HG03045 (cell line): Measurements from ENCODE around the gene SLC7A1.
A peak's percentile ranks its signal among the peaks of the same experiment; 100 is the strongest.

ENCODE experiments used
- ATAC-seq: cut with Tn5 transposase; IDR thresholded peaks from one replicate; pipeline ENCODE4 v1.9.1; 2021; ENCODE audit warnings: mild to moderate bottlenecking, moderate library complexity; ENCODE audit not compliant: unreplicated experiment

The SLC7A1 gene

DNA sequence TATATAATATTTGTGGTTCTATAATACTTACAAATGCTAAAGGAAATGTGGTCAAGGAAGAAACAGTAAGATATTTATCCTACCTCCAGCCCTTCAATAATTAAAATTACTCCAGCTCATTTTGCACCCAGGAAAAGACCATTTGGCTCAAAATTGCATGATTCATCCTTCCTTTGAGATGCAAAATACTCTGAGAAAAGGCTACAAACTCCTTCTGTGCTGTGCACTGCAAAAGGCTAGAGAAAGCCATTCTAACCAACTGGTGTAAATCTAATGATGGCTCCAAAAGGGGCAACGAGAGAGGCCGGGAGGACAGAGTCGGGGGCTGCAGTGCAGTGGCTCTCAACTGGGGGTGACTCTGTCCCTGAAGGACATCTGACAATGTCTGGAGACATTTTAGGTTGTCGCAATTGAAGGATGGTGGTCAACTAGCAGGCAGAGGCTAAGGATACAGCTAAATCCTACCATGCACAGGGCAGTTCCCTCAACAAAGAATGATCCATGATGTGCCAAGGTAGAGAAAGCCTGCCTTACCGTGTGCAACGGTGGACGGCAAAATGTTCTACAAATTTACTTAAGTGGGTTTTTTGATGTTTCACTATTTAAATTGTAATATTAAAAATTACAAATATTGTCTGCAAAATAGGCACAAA lies 32.6 kb downstream of the SLC7A1 start:
- no peak for ATAC-seq

DNA sequence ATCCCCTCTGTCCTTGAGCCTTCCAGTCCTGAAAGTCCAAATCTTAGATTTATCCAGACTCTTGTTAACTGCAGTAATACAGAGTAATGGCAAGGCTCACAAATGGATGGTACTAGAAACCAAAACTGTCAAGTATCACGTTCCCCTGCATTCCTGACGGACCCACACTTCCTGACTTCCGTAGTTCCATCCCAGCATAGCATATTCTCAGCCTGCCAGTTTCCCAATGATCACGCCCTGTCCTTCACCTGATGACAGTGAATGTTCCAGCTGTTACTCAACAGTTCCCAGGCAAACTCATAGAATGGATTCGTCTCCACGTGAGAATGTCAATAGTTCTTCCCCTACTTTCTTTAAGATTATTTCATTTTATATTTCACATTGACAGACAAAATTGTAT lies 33.6 kb downstream of the SLC7A1 start:
- no peak for ATAC-seq

DNA sequence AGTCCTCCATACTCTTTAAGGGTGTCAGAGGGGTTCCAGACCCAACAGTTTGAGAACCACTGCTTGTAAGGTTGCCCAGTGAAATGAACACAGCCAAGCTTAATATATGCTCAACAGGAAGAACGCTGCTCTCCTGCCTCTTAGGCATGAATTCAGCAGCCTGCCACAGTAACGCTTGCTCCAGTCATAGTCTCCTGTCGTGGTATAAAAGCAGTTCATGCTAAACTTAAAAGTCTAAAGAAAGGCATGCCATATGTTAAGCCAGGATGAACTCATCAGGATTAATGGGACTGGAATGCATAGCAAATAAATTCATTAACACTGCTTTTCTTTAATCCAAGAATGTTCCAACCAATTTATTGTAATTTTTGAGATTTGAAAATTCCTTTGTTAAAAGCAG lies 38.7 kb downstream of the SLC7A1 start:
- ATAC-seq, result no peak

DNA sequence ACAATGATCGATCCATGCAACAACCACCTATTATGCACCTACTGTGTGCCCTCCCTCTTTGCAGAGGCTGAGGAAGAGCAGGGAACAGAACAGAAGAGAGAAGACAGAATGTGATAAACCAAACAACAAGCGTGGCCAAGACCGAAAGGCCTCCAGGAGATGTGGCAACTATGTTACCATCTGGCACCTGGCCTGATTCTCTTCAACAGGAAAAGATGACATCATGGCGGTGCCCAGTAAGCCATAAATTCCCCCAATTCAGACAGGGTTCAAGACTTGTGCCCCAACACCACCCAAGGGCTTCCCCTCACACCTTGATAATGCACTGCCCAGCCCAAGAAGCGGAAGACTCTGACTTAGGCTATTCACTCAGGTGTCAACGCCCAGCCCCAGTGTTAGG lies 44.3 kb downstream of the SLC7A1 start:
- ATAC-seq, result no peak

DNA sequence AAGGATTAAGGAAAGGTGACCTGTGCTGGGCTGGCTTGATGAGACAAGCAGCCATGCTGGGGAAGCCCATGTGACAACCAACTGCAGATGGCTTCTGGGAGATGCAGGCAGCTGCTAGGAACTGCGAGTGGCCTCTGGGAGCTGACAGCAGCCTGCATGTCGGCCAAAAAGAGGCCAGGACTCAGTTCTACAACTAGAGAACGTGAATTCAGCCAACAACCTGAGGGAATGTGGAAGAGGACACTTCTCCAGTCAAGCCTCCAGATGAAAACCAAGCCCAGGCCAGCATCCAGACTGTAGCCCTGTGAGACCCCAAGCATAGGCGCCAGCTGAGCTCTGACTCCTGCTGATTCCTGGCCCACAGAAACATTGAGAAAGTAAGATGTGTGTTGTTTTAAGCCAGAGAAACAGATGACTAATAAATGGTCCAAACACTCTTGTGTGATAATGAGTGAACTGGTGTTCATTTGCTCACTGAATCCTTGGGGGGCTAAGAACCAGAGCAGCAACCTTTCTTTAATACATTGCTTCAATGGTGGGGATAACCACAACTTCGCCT lies 45.0 kb downstream of the SLC7A1 start:
- no peak for ATAC-seq

DNA sequence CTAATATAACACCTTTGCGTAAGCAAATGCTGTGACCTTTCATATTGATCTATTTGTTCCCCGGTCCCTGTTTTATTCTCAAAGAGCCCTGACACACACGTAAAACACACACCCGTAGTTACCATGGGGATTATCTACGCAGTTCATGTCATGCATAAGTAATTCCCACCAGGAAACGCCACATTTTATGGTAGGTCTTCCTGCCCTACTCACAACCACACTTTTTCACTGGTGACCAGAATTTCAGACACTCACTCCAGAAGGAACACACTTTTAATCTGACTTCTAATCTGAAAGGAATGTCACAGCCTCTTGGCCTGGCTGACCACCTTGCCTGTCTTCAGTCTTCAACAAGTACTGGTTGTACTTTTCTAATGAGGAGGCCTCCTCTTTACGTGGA lies 46.8 kb downstream of the SLC7A1 start:
- ATAC-seq, result no peak

DNA sequence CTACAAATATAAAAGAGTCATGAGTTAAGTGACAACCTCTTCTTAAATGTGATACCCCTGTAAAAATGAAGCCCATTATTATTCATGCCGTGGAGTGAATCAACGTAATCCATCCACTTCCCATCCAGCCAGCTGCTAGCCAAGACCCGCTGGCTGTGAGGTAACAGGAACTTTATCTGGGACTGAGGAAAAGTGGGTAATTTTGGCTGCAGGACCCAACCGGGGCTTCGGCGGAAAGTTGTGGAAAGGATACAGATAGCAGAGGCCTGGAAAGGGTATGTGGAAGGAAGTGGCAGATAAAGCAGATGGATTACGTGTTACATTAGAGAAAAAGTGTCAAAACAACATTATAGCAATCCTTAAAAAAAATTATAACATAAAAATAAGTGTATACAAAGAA lies 48.3 kb downstream of the SLC7A1 start:
- no peak for ATAC-seq

DNA sequence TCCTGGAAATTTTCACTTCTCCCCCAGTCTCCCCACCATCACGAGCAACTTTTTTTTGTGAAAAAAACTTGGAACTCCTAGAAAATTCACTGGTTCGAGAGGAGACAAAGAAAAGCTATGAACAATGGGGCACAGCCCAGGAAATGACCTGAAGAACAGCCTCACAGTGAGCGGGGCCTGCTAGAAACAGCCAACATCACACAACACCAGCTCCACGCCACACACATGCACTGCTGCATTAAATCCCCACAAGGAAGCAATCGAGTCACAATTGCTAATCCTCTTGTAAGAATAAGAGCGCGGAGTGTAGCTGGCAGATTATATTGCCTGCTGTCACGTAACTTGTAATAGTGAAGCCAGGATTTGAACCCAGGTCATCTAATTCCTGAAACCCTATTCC lies 48.8 kb downstream of the SLC7A1 start:
- no peak for ATAC-seq

DNA sequence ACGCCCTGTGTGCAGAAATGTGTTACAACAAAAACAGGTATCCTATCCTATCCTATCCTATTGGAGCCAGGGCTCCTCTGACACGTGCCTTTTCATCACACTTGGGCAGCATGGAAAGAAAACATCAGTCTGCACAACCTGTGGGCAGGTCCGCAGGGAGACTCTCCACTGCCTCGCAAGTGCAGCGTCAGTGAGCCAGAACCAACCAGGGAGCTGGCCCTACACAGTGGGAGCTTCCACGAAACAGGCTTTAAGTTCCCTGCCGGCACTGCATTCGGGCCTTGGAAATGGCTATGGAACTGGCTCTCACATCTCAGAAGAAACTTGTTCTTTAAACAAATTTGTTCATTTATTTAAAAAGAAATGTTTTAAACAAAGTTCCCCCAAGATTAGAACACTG lies 49.5 kb downstream of the SLC7A1 start:
- no peak for ATAC-seq

DNA sequence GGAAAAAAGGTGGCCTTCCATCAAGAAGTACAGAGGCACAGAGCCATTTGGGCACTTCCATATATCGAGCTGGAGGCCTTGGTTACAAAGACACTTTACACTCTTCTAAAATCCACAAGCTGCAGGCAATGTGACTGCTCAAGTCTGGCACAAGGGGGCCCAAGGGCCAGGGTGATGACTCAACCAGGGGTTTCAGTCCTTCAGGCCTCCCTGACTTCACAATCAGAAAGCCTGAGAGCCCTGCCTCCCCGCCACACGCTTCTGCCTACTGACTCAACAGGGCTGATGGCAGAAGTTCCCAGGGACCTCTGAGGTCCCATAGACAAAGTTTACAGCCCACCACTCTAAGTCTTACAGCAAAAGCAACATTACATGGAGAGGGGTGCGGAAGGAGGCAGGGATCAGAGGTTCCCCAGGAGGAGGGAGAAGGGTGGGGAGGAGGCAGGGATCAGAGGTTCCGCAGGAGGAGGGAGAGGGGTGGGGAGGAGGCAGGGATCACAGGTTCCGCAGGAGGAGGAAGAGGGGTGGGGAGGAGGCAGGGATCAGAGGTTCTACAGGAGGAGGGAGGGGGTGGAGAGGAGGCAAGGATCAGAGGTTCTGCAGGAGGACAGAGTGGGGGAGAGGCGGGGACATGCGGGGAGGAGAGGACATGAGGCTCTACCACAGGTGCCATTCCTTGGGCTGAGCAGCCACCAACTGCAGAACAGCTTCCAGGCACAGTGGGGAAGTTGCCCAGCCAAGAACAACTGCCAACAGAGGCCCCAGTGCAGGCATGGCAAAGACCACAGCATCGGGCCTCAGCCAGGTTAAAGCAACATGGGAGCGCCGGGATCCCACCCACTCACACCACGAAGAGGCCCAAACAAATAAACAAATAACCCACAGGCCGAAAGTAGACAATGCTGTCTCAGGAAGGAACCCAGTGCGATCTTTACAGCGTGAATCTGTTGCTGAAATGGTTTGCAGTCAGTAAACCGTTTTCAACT lies 52.0 kb downstream of the SLC7A1 start:
- ATAC-seq, result peak; percentile 96

DNA sequence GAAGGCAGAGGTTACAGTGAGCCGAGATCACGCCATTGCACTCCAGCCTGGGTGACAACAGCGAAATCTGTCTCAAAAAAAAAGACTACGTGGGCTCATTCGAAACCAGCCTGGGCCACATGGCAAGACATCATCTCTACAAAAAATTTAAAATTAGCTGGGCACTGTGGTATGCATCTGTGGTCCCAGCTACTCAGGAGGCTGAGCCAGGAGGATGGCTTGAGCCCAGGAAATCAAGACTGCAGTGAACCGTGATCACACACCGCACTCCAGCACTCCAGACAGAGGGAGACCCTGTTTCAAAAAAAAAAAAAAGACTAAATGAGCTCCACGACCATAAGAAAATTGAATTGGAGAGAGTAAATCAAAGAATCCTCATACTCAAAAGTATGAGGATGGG lies 53.1 kb downstream of the SLC7A1 start:
- no peak for ATAC-seq

DNA sequence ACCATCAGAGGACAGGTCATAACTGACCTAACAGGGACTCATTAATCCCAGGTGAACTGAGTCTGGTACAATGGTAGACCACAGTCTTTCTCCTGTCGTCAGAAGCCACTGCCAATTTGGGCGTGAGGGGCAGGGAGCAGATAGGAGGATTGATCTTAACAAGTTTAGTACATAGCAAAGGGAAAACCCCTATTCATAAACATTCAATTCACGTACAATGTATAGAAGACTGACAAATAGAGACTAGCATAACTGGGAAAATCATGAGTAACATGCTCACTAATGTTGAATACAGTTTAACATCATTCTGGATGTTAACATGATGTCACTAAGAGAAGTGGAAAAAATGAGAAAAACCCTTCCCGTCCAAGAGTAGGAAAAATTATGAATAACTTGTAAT lies 54.1 kb downstream of the SLC7A1 start:
- no peak for ATAC-seq

DNA sequence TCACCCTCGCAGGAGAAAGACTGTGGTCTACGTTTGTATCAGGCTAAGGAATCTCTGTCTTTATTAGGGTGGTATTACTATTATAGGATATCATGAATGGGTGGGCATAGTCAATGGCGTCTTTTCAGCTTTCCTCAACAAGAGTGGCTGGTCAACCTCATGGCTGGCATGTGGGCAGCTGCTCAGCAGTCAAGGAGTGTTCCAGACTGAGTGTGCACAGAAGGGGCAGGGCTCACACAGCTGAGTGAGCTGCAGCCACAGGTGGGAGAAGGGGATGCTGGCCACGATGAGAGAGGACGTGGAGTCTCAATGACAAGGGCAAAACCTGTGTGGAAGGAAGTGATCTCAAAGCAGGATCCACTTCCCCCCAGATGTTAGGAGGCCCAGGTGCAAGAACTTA lies 54.7 kb downstream of the SLC7A1 start:
- ATAC-seq, result no peak

DNA sequence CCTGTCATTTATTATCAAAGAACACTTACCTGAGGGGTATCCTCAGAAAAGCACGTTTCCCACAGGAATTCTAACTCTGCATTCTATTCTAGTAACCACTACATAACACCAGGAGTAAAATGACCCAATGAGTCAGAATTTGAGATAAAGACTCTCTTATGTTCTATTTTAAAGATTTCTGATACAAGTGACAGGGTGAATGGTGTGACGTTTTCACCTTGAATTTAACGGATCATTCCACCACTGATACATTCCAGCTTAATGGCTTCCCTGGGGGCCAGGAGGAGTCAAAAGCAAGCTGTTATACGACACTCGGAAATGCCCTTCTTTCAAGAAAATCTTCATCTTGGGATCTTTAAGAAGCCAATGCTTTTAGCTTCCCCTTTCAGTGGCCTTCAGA lies 55.2 kb downstream of the SLC7A1 start:
- ATAC-seq, result no peak

DNA sequence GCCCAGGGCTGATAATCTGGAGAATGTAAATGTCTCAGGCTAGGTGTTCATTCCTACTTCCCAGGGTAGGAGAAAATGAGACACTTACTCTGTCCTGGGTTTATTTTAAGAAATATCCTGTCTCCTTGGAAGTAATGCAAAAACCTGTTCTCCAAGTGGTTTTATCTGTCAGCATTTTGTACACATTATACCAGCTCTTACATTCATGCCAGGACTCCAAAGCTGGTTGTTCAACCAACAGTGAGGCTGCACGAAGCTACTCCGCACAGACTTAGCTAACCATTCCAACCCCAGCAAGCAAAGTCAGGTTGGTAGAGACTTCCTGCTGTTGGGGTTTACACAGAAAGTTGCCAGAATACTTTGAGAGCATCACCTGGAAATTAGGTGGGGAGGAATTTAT lies 55.6 kb downstream of the SLC7A1 start:
- ATAC-seq, result no peak

DNA sequence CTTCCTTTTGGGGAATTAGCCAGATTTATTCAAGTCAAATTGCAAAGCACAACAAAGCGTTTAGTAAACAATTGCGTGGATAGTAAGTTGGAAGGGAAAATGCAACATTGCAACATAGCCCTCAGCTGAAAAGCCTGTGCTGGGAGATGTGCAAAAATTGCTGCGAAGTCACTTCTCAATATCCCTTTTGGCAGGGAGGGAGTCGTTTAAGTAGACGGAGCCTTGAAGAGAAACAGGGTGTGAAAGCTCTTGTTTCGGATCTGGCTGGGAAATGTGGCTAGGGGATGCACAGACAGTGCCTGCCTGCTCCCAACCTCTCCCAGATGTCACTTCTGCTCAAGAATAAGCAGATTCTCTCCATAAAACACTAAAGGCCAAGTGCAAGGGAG lies 56.8 kb downstream of the SLC7A1 start:
- ATAC-seq, result no peak

DNA sequence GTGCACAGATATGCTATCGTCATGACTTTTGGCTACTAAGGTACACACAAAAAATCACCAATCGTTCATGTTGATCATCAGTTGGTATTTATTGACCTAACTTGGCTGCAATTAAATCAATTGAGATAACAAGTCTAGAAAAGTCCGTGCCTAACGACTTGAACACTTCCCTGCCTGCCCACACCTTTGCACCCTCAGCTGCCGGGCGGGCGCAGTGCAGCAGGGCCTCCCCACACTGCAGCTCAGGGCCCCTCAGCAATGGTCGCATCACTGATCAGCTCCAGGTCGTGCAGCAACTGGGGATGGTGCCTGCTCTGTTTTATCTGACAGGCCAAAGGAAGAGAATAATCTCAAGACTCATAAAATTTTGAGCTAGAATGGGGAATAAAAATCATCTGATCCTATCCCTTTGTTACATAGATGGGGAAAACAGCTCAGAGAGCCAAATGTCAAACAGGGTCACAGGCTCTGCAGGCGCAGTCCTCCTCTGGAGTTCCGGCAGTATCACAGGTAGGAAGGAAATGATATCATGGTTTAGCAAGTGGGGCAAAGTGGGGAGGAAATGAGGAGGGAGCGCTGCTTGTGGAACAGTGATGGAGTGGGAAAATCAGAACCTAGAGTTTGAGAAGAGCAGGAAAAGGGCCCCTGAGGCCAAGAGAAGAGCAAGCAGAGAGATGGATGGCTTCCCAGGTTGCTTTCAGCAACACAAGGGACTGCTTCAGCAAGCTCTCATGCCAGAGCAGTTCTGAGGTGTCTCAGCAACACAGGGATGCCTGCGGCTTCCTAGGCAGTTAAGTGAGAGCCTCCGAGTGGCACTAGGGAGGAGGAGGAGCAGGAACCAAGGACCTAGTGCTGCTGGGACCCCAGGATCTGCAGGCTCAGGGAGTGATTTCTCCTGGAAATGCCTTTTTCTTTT lies 57.5 kb downstream of the SLC7A1 start:
- no peak for ATAC-seq

DNA sequence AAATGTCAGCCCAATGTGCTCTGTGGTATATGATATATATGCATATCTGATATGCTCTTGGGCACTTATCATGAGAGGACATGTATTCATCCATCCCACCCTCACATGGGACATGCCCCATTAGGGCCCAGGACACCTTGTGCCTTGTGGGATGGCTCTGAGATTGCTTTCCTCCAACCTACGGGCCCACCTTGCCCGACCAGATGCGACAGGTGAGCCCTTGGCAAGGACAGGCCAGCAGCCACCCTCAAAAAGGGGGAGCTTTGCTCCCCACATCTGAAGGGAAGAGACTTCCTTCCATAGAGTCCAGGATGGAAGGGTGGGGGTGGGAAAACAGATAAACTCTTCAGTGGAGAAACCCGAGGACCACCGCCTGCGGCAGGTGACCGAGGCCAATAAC lies 58.6 kb downstream of the SLC7A1 start:
- ATAC-seq, result no peak

DNA sequence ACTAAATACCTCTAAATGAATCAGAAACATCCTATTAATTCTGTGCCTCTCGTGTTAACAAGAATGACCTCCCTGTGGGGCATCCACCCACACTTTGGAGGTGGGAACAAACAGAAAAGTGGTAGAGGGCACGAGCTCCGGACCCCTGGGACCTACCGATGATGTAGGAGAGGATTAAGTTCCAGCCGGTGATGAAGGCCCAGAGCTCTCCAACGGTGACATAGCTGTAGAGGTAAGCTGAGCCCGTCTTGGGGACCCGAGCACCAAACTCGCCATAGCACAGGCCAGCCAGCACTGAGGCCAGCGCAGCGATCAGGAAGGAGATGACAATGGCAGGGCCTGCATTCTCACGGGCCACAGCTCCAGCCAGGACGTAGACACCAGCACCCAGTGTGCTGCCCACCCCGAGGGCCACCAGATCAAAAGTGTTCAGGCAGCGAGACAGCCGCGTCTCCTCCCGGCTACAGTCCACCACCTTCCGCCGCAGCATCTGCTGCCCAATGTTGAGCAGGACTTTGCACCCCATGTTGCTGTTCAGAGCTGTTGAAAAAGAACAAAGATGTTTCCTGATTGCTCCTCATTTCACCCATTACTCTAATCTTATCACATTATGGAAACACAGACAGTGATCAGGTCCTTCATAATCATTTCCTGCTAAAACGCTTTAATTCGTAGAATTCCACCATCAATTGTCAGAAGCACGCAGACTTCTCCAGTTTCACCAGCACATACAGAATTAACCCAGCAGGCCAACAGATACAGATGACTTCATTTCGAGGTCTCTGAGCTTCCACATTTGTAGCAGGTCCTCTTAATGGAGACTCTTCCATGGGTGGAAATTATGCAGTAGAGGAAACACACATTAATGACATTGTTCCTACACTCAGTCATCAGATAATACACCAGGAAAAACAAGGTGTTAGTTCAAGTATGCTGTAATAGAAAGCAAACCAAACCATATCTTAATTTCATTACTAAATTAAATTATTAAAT lies 59.5 kb downstream of the SLC7A1 start:
- no peak for ATAC-seq

DNA sequence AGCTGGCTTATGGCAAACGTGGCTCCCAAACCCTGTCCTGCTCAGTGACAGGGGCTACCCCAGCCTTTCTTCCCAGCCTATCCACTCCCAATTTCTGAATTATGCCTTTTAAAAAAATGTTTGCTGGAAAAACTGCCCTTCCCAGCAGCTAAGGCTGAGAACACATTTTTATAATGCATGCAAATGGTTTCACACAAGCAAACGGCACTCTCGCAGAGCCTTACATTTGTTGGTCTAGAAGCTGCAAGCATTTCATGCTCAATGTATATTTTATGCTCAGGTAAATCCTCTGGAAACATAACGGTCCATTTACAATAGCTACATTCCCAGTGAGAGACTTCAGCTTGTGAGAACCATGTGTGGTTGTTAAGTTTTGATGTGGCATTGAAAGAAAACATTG lies 61.4 kb downstream of the SLC7A1 start:
- ATAC-seq, result no peak
